ENCODE results near the gene OTUD7B. TPM values are rescaled to one million over a fixed set of nuclear protein-coding genes. Genes with fewer than 3 reads are reported as not detected.

The OTUD7B gene
- total RNA-seq, 1 experiment from 2014 or later: 23.5 TPM

GRCh38 chr1:149925751-149926150, 84.8 kb downstream of the OTUD7B start:
- Histone ChIP-seq H2BK5ac (ENCODE audit: insufficient read length, low read length) (no peak overlapping the region), H3K18ac (ENCODE audit: insufficient read length, low read depth, low read length) (no peak overlapping the region), H4K8ac (replicated peaks; ENCODE audit: insufficient read length, low read depth, low read length) (no peak overlapping the region), H2AFZ (ENCODE audit: low read length) (no peak overlapping the region), H3K79me1 (ENCODE audit: insufficient read depth, low read depth, low read length, poor library complexity, severe bottlenecking) (peaks cover 11% of the 10 kb centered on the region), H3K4ac (ENCODE audit: low read depth, low read length) (no peak overlapping the region), H3K4me2 (ENCODE audit: insufficient read depth, insufficient read length, low read length) (no peak overlapping the region), H3K56ac (ENCODE audit: insufficient read length, low read depth, low read length) (no peak overlapping the region), H3K27ac (ENCODE audit: insufficient read length, low read depth, low read length) (no peak overlapping the region), H4K5ac (ENCODE audit: insufficient read length, low read depth, low read length) (no peak overlapping the region), H3K9me3 (ENCODE audit: control insufficient read depth, low read depth, low read length) (no peaks in the 10 kb centered on the region), H3K14ac (ENCODE audit: insufficient read depth, low read length) (no peak overlapping the region), H3K27me3 (ENCODE audit: insufficient read depth, low read length) (no peaks in the 10 kb centered on the region), H3K23me2 (ENCODE audit: insufficient read length, low read depth, low read length, poor library complexity, severe bottlenecking) (peaks cover 11% of the 10 kb centered on the region), H2BK15ac (ENCODE audit: low read depth, low read length) (no peak overlapping the region), H3K9ac (ENCODE audit: extremely low read depth, insufficient read length, low read length) (no peak overlapping the region), H2BK120ac (ENCODE audit: low read depth, low read length, poor library complexity, severe bottlenecking) (no peak overlapping the region), H3K79me2 (ENCODE audit: insufficient read depth, low read length) (peaks cover 8% of the 10 kb centered on the region; the same call in 1 of the 2 replicates), H2BK12ac (ENCODE audit: insufficient read length, low read depth, low read length) (no peak overlapping the region), H4K91ac (ENCODE audit: insufficient read length, low read depth, low read length) (no peak overlapping the region), H2BK20ac (ENCODE audit: low read depth, low read length, poor library complexity, severe bottlenecking) (no peak overlapping the region), H3K4me1 (ENCODE audit: insufficient read depth, low read length) (peaks cover 2% of the 10 kb centered on the region; the same call in 1 of the 2 replicates), H3K23ac (ENCODE audit: insufficient read length, low read depth, low read length) (no peak overlapping the region), H3T11ph (ENCODE audit: low read length) (no peak overlapping the region), H2AK5ac (ENCODE audit: insufficient read length, low read length) (no peak overlapping the region), H4K20me1 (ENCODE audit: control insufficient read depth, insufficient read depth, insufficient read length) (no peaks in the 10 kb centered on the region)
- Mint-ChIP-seq H3K4me3 (peak overlapping the region; percentile 97 to 100), H3K27ac (no peak overlapping the region), H3K4me1 (peaks cover 17 to 26% of the 10 kb centered on the region in 2 experiments), H3K9me3 (no peaks in the 10 kb centered on the region; a peak in 1 of 5 replicates), H3K36me3 (ENCODE audit: insufficient read depth in 1 of 3, low read depth in 3 of 3) (peaks cover 33 to 54% (median 49%) of the 10 kb centered on the region in 3 experiments), H3K27me3 (ENCODE audit: low read depth) (no peaks in the 10 kb centered on the region)
- TF ChIP-seq CTCF (conservative IDR thresholded peaks at IDR 0.05): no peak
- DNase-seq: no peak
- WGBS (ENCODE audit: extremely low coverage, insufficient read length, low lambda C conversion rate): no CpG with 5 or more reads among the region's 2 CpGs
